Astrocyte of the cerebellum (primary cell): ENCODE data around the gene ZAP70.

Experiments used
- DNase-seq: peaks from one replicate; pipeline ENCODE4 v3.0.0-alpha.2; 2011; ENCODE audit warnings: low read depth
- H3K4me3 ChIP-seq: 2 replicates; pipeline ENCODE4 v1.5.1; 2011; ENCODE audit warnings: mild to moderate bottlenecking, low read depth, low read length, moderate library complexity
- CTCF ChIP-seq: IDR thresholded peaks from 2 replicates; pipeline ENCODE4 v1.5.1; 2012; ENCODE audit warnings: low read length, low read depth, moderate library complexity, mild to moderate bottlenecking; ENCODE audit errors: missing control alignments
- in situ Hi-C: cut with HindIII; loops from 2 replicates; pipeline ENCODE4 v1.10.0; 2017; ENCODE audit warnings: low sequenced_read_pairs

ZAP70 gene

GRCh38 chr2:97722227-97722626 is 8.9 kb downstream of the ZAP70 start:
- H3K4me3 ChIP-seq: no peak overlapping the region
- TF ChIP-seq CTCF: no peak
- no peak for DNase-seq
- in situ Hi-C loops: no loop called here

- no peak for TF ChIP-seq CTCF
- no peak for DNase-seq
- H3K4me3 ChIP-seq: no peak overlapping the region
- in situ Hi-C loops: no loop called here
These were observed 10.0 kb downstream of the ZAP70 start for GRCh38 chr2:97723156-97724072.

- TF ChIP-seq CTCF: no peak
- no peak for DNase-seq
- in situ Hi-C loops: no loop called here
- H3K4me3 ChIP-seq: no peak overlapping the region
These were observed 10.7 kb downstream of the ZAP70 start for GRCh38 chr2:97724073-97724410.

- no peak overlapping the region for H3K4me3 ChIP-seq
- DNase-seq: no peak
- in situ Hi-C loops: no loop called here
- TF ChIP-seq CTCF: no peak
These were observed 11.1 kb downstream of the ZAP70 start for GRCh38 chr2:97724501-97724900.

GRCh38 chr2:97724946-97725688 is 11.7 kb downstream of the ZAP70 start:
- in situ Hi-C loops: no loop called here
- no peak for DNase-seq
- no peak for TF ChIP-seq CTCF
- H3K4me3 ChIP-seq: no peak overlapping the region

GRCh38 chr2:97726261-97727064 is 13.1 kb downstream of the ZAP70 start:
- in situ Hi-C loops: no loop called here
- H3K4me3 ChIP-seq: no peak overlapping the region
- TF ChIP-seq CTCF: no peak
- DNase-seq: no peak
